Endothelial cell (in vitro differentiated cells): Measurements from ENCODE around the gene CHAD. TPM values are rescaled to one million over a fixed set of nuclear protein-coding genes. Genes with fewer than 3 reads are reported as not detected.

Source experiments
- DNase-seq: peaks from one replicate; pipeline ENCODE4 v3.0.0; 2021; ENCODE audit warnings: low spot score
- H3K27ac Mint-ChIP-seq: one replicate; pipeline ENCODE4 v1.8.0; 2021; ENCODE audit warnings: mixed read lengths, inconsistent platforms; ENCODE audit not compliant: unreplicated experiment
- H3K27me3 Mint-ChIP-seq: one replicate; pipeline ENCODE4 v1.8.0; 2021; ENCODE audit warnings: mild to moderate bottlenecking, moderate library complexity, mixed read lengths, inconsistent platforms; ENCODE audit not compliant: unreplicated experiment
- H3K36me3 Mint-ChIP-seq: one replicate; pipeline ENCODE4 v1.8.0; 2021; ENCODE audit warnings: mild to moderate bottlenecking, low read depth, mixed read lengths, inconsistent platforms; ENCODE audit not compliant: unreplicated experiment
- H3K4me1 Mint-ChIP-seq: one replicate; pipeline ENCODE4 v1.8.0; 2021; ENCODE audit warnings: mild to moderate bottlenecking, mixed read lengths, inconsistent platforms; ENCODE audit not compliant: unreplicated experiment
- H3K4me3 Mint-ChIP-seq: one replicate; pipeline ENCODE4 v1.8.0; 2021; ENCODE audit warnings: mild to moderate bottlenecking, mixed read lengths, inconsistent platforms; ENCODE audit not compliant: unreplicated experiment
- H3K9me3 Mint-ChIP-seq: one replicate; pipeline ENCODE4 v1.8.0; 2021; ENCODE audit warnings: mixed read lengths, inconsistent platforms; ENCODE audit not compliant: unreplicated experiment
- total RNA-seq: library from RNA; stranded (reverse); fragmentation: NEBNext Ultra II Directional; extraction: Animal tissue kit (Norgen Biotek cat#: 25700); gene quantifications from one replicate; pipeline ENCODE4 v1.2.1, GENCODE V29; 2021; ENCODE audit not compliant: unreplicated experiment
- TF ChIP-seq, protein P1 (sequence below): fragments of 200-600 bp; sonication (generic); IDR thresholded peaks from one replicate; pipeline ENCODE4 v1.5.0; 2021; ENCODE audit warnings: antibody characterized with exemption; ENCODE audit not compliant: unreplicated experiment

Gene CHAD
- total RNA-seq, 1 donor from 2014 or later, result not detected

- no peak overlapping the region for H3K27ac Mint-ChIP-seq
- no peak for DNase-seq
- H3K4me1 Mint-ChIP-seq, result peaks cover 7% of the 10 kb centered on the region
- no peaks in the 10 kb centered on the region for H3K36me3 Mint-ChIP-seq
- TF ChIP-seq, protein P1, sequence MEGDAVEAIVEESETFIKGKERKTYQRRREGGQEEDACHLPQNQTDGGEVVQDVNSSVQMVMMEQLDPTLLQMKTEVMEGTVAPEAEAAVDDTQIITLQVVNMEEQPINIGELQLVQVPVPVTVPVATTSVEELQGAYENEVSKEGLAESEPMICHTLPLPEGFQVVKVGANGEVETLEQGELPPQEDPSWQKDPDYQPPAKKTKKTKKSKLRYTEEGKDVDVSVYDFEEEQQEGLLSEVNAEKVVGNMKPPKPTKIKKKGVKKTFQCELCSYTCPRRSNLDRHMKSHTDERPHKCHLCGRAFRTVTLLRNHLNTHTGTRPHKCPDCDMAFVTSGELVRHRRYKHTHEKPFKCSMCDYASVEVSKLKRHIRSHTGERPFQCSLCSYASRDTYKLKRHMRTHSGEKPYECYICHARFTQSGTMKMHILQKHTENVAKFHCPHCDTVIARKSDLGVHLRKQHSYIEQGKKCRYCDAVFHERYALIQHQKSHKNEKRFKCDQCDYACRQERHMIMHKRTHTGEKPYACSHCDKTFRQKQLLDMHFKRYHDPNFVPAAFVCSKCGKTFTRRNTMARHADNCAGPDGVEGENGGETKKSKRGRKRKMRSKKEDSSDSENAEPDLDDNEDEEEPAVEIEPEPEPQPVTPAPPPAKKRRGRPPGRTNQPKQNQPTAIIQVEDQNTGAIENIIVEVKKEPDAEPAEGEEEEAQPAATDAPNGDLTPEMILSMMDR, result no peak
- no peaks in the 10 kb centered on the region for H3K9me3 Mint-ChIP-seq
- H3K4me3 Mint-ChIP-seq, result no peak overlapping the region
- peaks cover 7% of the 10 kb centered on the region for H3K27me3 Mint-ChIP-seq
Observed at GRCh38 chr17:50514388-50514787, 45.7 kb upstream of the CHAD start.

DNA sequence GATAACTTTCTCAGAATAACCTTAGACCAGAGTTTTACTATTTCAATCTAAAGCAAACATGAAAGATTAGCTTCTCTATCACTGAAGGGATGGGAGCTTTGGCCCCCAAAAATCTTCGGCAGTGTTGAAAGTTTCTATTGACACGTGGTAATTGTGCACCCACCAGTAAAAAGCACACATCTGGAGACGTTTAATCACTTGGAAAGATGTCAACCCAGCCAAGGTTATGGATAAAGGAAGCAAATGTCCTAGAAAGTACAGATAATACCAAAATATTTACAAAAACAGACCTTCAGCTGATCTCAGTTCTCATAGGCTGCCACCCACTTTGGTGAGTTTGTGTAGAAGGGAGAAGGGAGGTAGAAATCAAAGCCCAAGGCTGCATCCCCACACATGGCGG is 44.8 kb upstream of the CHAD start:
- DNase-seq, result no peak
- TF ChIP-seq, protein P1, result no peak
- Mint-ChIP-seq H3K9me3 (no peaks in the 10 kb centered on the region), H3K36me3 (no peaks in the 10 kb centered on the region), H3K27me3 (peaks cover 9% of the 10 kb centered on the region), H3K27ac (no peak overlapping the region), H3K4me3 (no peak overlapping the region), H3K4me1 (peaks cover 9% of the 10 kb centered on the region)

DNA sequence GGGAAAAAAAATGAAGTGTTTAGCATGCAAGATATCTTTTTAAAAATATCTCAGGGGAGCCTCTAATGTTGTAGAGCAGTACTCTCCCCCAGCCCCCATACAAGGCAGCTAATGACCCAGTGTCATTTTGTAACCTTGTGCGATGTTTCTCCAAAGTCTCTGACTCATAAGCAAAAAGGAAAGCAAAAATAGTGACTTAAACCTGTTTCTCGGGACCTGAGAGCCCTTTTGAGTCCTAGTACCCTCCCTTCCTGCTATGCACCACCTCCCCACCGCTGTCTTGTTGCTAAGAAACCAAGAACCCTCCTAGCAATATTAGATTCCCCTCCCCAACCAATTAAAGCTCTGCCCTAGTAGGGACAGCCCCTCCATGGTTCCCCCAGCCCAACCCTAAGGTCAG is 42.4 kb upstream of the CHAD start:
- no peak for DNase-seq
- H3K27me3 Mint-ChIP-seq, result peaks cover 12% of the 10 kb centered on the region
- H3K36me3 Mint-ChIP-seq, result no peaks in the 10 kb centered on the region
- no peak overlapping the region for H3K4me3 Mint-ChIP-seq
- peaks cover 14% of the 10 kb centered on the region for H3K4me1 Mint-ChIP-seq
- H3K9me3 Mint-ChIP-seq, result no peaks in the 10 kb centered on the region
- no peak overlapping the region for H3K27ac Mint-ChIP-seq
- TF ChIP-seq, protein P1, result no peak

DNA sequence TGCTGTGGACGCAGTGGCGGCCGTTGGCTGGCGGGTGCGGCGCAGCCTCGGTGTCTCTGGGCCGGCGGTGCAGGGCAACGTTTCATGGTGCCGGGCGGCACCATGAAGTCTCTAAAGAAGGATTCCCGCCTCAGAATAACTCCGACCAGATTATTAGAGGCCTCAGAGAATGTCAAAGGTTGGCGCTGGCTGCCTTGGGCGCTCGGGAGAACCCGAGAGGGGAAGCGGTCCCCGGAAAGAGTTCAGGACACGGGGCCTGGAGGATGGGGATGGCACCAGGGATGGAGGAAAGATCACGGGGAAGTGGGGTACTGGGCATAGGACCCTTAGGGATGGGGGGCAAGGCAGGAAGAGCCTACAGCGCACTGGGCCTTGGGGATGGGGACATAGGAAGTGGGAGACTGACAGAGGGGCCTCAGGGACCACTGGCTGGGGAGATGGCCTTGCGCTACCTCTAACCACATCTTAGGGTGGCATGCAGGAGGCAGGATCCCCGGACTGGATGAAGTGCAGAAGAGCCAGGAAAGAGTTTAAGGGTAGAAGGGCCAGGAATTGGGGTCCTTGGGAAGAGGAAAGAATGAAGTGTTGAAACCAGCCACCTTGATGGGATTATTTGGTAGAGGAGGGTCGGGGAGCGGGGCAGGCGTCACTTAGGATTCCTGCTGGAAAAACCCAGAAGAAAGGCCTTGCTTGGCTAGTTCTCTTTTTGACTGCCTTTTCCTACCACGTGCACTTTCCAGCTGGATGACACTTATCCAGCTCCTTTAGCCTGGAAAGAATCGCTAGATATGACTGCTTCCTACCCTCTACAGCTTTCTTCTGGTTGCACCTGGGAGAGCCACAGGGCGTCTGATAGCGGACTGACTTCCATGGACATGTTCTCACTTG is 40.1 kb upstream of the CHAD start:
- Mint-ChIP-seq H3K9me3 (no peaks in the 10 kb centered on the region), H3K4me1 (peaks cover 14% of the 10 kb centered on the region), H3K27me3 (peaks cover 15% of the 10 kb centered on the region), H3K36me3 (no peaks in the 10 kb centered on the region), H3K4me3 (peak overlapping the region; percentile 91), H3K27ac (no peak overlapping the region)
- DNase-seq, result no peak
- TF ChIP-seq, protein P1, result no peak

DNA sequence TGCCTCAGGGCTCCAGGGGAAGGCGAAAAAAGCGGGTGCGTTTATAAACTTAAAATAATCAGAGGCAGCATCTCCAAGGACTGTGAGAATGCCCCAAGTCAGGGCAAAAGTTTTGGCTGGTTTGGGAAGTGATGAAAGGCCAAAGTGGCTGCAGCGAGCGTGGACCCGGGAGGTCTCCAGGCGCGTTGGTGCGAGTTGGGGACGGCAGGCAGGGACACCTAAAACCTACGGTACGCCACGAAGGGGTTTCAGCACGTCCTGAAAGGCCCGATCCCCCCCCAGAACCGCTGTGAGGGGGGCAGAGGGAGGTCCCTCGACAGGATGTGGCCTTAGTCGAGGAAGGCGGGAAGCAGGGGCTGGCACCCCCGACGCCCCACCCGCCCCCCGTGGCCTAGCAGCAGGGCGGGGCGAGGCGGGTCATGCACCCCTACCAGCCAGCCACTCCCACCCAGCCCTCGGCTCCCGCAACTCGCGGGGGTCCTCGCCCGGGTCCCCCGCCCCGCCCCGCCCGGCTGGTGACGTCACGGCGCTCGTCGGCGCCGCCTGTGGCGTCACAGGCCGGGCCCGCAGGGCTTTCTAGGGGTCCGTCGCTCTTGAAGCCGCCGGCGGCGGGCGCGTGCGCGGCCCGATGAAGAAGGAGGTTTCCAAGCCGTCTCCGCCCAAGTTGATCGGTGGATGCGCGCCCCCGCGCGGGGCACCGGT is 39.3 kb upstream of the CHAD start, which contains the start of gene MYCBPAP:
Gene MYCBPAP (plus strand): TSS at position 569 of the 702 bp plus-strand sequence. CDS start 236 bp downstream, outside the sequence.
- TF ChIP-seq, protein P1, result no peak
- Mint-ChIP-seq H3K27me3 (peaks cover 15% of the 10 kb centered on the region), H3K9me3 (no peaks in the 10 kb centered on the region), H3K27ac (no peak within 1 kb of the TSS), H3K4me3 (peak within 1 kb of the TSS; percentile 91), H3K36me3 (no peaks in the 10 kb centered on the region), H3K4me1 (peaks cover 17% of the 10 kb centered on the region)
- peak; percentile 77 for DNase-seq
